ENCODE results near the gene MAP3K9. TPM values are rescaled to one million over a fixed set of nuclear protein-coding genes. Genes with fewer than 3 reads are reported as not detected.

The MAP3K9 gene
- total and polyA plus RNA-seq, 10 of the 15 experiments (the other 5 are each of a cell fraction or from before 2014, with no cell fraction given) = 0.48 to 7.9 (median 2.9) TPM

DNA sequence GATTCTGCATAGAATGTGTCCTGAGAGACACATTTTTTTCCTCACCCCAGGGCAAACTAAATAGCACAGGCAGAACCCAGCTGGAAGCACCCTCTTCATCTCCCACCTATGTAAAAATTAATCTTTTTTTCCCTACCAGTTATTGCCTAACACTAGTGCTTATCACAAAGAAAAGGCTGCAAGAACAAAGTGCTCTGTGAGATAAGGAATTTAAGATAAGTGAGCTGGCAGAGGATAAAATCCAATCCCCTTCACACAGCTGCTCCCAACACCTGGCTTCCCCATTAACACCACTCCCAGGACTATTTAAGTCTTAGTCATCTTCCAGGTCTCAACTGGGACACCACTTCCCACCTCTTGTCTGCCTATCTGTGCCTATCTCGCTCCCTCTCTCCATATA, 92.4 kb downstream of the MAP3K9 start:
- BruUV-seq (replicated peaks) = no TSS peak
- ATAC-seq = no peak

More for the DNA sequence above, 92.4 kb downstream of the MAP3K9 start:
- H3K9ac ChIP-seq (ENCODE audit: control insufficient read depth, insufficient read depth, low read length) = no peak overlapping the region
- SMC1A ChIA-PET (ENCODE audit: uncharacterized antibody, unreplicated experiment) = interaction anchor here (0.9 to 9.9 kb wide), 3 partner anchors 9 to 114 kb away, joined by 3 to 135 read pairs (median 3); no protein-coding TSS in a partner anchor
- TF ChIP-seq MYC (IDR thresholded peaks at IDR 0.05; ENCODE audit: insufficient read depth, insufficient read length, insufficient replicate concordance, low read length, severe bottlenecking) (no peak), CREB1 (IDR thresholded peaks at IDR 0.05; ENCODE audit: low read depth) (no peak), HDAC2 (IDR thresholded peaks at IDR 0.05) (no peak), ZNF384 (IDR thresholded peaks at IDR 0.05; ENCODE audit: borderline replicate concordance, low read depth, low read length) (no peak), MTA2 (IDR thresholded peaks at IDR 0.05; ENCODE audit: low read depth) (no peak), TAF1 (IDR thresholded peaks at IDR 0.05; ENCODE audit: borderline replicate concordance, low read depth, low read length) (no peak), EP300 (IDR thresholded peaks at IDR 0.05; ENCODE audit: borderline replicate concordance in 1 of 2, control insufficient read depth in 1 of 2, low read depth in 2 of 2, low read length in 2 of 2) (no peak), STAT1 (conservative IDR thresholded peaks at IDR 0.05) (no peak), MEF2B (IDR thresholded peaks at IDR 0.05; ENCODE audit: partially characterized antibody, poor library complexity, severe bottlenecking) (no peak), IRF3 (IDR thresholded peaks at IDR 0.05) (no peak), MXI1 (IDR thresholded peaks at IDR 0.05; ENCODE audit: low read depth, low read length) (no peak), POLR2AphosphoS5 (IDR thresholded peaks at IDR 0.05; ENCODE audit: low read length) (no peak), YBX1 (IDR thresholded peaks at IDR 0.05) (no peak), ZNF217 (IDR thresholded peaks at IDR 0.05) (no peak), ZSCAN29 (IDR thresholded peaks at IDR 0.05) (no peak), CBFB (IDR thresholded peaks at IDR 0.05; ENCODE audit: low read depth) (no peak), CEBPB (IDR thresholded peaks at IDR 0.05; ENCODE audit: borderline replicate concordance in 1 of 2, low read depth in 2 of 2, low read length in 2 of 2) (no peak), CREM (IDR thresholded peaks at IDR 0.05; ENCODE audit: low read depth) (no peak)
- TF ChIP-seq, protein P1, sequence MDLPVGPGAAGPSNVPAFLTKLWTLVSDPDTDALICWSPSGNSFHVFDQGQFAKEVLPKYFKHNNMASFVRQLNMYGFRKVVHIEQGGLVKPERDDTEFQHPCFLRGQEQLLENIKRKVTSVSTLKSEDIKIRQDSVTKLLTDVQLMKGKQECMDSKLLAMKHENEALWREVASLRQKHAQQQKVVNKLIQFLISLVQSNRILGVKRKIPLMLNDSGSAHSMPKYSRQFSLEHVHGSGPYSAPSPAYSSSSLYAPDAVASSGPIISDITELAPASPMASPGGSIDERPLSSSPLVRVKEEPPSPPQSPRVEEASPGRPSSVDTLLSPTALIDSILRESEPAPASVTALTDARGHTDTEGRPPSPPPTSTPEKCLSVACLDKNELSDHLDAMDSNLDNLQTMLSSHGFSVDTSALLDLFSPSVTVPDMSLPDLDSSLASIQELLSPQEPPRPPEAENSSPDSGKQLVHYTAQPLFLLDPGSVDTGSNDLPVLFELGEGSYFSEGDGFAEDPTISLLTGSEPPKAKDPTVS (IDR thresholded peaks at IDR 0.05; ENCODE audit: low read depth, low read length) = no peak
- TF ChIP-seq, protein P2, sequence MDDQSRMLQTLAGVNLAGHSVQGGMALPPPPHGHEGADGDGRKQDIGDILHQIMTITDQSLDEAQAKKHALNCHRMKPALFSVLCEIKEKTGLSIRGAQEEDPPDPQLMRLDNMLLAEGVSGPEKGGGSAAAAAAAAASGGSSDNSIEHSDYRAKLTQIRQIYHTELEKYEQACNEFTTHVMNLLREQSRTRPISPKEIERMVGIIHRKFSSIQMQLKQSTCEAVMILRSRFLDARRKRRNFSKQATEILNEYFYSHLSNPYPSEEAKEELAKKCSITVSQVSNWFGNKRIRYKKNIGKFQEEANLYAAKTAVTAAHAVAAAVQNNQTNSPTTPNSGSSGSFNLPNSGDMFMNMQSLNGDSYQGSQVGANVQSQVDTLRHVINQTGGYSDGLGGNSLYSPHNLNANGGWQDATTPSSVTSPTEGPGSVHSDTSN (IDR thresholded peaks at IDR 0.05; ENCODE audit: insufficient replicate concordance, low read depth, low read length) = no peak
- no peak overlapping the region for H2AFZ ChIP-seq (ENCODE audit: control insufficient read depth, low read depth, low read length)
- H3K27ac ChIP-seq (ENCODE audit: control insufficient read depth, insufficient read depth) = no peak overlapping the region
- no peak overlapping the region for H3K4me3 ChIP-seq
- no peaks in the 10 kb centered on the region for H4K20me1 ChIP-seq (ENCODE audit: control insufficient read depth, insufficient read depth)
- no peaks in the 10 kb centered on the region for H3K27me3 ChIP-seq (replicated peaks in 1 of 2; ENCODE audit: control insufficient read depth in 2 of 2, insufficient read depth in 2 of 2, low read length in 1 of 2)
- H3K9me3 ChIP-seq (replicated peaks; ENCODE audit: control insufficient read depth, insufficient read depth, low read length) = no peaks in the 10 kb centered on the region
- POLR2A ChIA-PET = no interaction called here
- no peak overlapping the region for H3K4me2 ChIP-seq (ENCODE audit: control insufficient read depth, insufficient read depth)
- RAD21 ChIA-PET (ENCODE audit: unreplicated experiment) = no interaction called here
- H3K36me3 ChIP-seq (ENCODE audit: control insufficient read depth in 2 of 2, insufficient read depth in 2 of 2, low read length in 1 of 2) = no peaks in the 10 kb centered on the region
- in situ Hi-C loops (cut with MboI) = no loop called here
- CTCF ChIA-PET = interaction anchor here (9.6 kb wide), 1 partner anchor 94 kb away, joined by 138 read pairs; no protein-coding TSS in a partner anchor
- peaks cover 6% of the 10 kb centered on the region for H3K4me1 ChIP-seq (ENCODE audit: control insufficient read depth, insufficient read depth, low read length)
- no peaks in the 10 kb centered on the region for H3K79me2 ChIP-seq (ENCODE audit: control insufficient read depth, insufficient read depth, low read length)
- FAIRE-seq = no peak
- intact Hi-C loops (cut with micrococcal nuclease; ENCODE audit: unreplicated experiment) = loop anchor here (10.0 kb wide), 1 partner anchor 258 kb away; no protein-coding TSS in a partner anchor
- WGBS (ENCODE audit: insufficient coverage, insufficient replicate concordance, low lambda C conversion rate, missing lambda C conversion rate) = 90% methylated on average over 1 of the region's 1 CpG
- no peak for DNase-seq (ENCODE audit: low read depth, low spot score)
